HG03378 (cell line): Measurements from ENCODE around the gene HRCT1.
"Not testable (repeated sequence)": the region's sequence is repeated elsewhere in the genome, so short reads cannot be mapped to it uniquely, and the experiment has no call there.

Source experiments
- ATAC-seq: cut with Tn5 transposase; IDR thresholded peaks from one replicate; pipeline ENCODE4 v1.9.1; 2021; ENCODE audit warnings: mild to moderate bottlenecking, moderate library complexity; ENCODE audit not compliant: unreplicated experiment

The HRCT1 gene

DNA sequence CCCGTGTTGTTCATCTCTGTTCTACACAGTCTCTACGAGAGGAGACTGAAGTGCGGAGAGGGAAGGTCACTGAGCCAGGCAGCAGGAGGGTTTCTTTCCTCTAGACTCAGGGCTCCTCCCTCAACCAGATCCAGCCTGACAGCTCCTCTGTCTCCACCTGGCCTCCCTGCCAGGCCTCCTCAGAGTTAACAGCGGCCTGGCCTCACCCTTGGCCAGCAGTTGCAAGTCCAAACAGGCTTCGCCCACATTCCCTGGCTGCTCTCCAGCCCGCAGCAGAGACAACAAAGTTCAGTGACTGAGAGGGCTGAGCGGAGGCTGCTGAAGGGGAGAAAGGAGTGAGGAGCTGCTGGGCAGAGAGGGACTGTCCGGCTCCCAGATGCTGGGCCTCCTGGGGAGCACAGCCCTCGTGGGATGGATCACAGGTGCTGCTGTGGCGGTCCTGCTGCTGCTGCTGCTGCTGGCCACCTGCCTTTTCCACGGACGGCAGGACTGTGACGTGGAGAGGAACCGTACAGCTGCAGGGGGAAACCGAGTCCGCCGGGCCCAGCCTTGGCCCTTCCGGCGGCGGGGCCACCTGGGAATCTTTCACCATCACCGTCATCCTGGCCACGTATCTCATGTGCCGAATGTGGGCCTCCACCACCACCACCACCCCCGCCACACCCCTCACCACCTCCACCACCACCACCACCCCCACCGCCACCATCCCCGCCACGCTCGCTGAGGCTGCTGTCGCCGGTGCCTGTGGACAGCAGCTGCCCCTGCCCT is at the start of gene HRCT1:
Gene HRCT1, plus strand, starts transcription at position 291 of the 768 bp plus-strand sequence. Its CDS starts 86 bp downstream, at position 377.
- no peak for ATAC-seq

DNA sequence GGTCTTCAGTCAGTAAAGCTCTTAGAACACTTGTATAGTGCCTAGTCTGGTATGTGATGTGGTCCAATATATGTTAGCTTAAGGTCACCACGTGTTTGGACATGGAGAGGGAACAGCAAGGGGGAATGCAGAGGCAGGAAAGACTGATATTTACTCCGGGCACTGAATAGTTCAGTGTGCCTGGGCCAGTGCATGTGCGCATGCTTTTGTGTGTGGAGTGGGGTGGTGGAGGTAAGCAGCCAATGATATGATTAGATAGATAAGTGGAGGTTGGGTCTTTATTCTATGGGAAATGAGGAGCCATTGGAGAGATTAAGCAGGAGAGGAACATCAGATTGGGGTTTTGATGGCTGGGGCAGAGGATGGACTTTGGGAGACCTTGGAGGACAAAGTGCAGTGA is 49.8 kb upstream of the HRCT1 start:
- no peak for ATAC-seq

DNA sequence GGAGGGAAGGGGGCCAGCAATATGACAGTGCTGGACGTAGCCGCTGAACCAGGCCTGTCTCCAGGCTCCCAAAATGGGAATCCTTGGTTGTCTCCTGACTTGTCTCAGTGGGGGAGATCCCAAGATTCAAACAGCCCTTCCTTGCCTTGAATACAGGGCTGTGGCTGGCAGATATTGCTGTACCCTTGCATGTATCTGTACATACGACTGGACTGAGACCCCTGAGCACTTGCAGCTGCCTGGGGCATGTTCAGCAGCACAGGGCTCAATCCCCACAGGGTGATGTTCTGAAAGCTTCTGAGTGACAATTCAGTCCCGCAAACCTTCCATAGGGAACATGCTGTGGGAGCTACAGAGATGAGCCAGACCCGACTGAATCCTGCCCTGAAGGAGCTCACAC is 49.1 kb upstream of the HRCT1 start:
- ATAC-seq = no peak

DNA sequence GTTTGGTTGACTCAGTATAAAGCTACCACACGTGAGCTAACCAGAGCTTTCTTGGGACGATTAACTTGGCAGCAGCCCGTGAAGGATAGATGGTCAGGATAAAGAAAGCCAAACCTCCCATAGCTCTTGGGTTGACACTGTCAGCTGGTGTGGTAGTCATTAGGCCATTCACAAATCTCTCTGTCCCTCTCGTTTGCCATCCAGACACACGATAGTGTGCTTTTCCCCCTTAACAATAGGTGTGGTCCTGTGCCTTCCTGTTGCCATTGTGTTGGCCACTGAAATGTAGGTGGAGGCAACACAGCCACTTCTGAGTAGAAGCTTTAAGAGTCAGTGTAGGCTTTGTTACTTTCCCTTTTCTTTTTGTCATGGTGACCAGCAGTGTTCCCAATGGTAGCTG is 47.5 kb upstream of the HRCT1 start:
- ATAC-seq = no peak

DNA sequence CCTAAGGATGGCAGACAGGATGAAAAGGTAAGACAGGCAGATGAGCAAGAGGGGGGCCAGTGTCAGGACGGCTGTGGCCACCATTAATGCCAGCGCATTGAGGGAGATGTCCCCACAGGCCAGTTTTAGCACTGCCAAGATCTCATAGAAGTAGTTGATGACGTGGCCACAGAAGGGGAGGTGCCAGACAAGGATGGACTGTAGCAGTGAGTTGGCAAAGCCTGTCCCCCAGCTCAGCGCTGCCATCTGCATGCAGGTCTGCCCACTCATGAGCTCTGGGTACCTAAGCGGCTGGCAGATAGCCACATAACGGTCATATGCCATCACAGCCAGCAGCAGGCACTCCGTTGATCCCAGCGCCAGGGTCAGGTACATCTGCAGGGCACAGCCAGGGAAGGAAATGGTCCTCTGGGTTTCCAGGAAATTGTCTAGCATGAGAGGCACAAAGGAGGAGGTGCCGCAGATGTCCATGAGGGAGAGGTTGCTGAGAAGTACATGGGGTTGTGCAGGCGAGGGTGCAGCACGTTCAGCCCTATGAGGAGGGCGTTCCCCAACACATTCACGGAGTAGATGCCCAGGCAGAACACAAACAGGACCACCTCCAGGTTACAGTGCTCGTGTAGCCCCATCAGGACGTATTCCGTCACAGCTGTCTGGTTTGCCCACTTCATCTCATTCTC is 46.6 kb upstream of the HRCT1 start:
- ATAC-seq = no peak

DNA sequence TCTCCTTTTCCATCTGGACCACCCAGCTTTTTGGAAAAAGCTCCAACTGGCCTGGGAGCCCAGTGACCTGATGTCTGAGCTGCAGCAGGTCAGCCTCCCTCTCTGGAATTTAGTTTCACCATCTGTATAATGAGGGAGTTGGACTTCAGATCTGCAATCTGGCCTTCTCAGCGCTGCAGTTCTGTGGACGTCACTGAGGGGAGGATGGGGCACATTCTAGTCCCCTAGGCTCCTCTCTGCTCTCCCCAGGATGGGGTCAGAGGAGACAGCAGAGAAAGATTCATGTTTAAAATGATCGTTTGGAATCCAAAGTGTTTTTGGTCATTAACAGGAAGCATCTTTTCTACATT is 46.0 kb upstream of the HRCT1 start:
- no peak for ATAC-seq

DNA sequence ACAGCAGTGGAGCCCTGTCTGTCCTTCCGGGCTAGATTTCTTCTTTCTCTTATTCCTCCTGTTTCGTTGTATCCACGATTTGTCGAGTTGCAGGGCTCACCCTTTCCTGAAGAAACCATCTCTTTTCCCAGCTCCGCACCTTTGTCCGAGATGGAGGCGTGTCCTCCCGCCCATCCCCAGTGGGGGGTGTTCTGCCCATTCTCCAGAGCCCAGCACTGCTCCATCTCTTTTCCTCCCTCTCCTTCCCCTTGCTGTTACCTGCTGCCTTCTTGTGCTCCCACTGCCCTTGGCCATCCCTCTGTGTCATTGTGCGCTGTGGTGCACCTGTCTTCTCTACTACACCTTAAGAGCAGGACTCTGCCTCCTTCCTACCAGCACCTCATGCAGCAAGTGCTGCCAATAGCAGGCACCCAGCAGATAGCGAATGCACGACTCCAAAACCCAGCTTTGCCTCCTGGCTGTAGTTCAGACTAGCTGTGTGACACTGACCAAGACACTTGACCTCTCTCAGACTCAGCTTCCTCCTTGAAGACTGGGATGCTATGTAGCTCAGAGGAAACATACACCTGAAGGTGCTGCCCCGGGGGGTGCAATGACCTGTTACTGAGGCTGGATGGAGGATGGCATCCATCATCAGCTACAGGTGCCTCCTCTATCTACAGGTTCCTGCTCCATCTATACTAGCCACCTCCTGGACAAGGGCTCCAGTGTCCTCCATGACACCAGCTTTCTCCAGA is 44.7 kb upstream of the HRCT1 start:
- ATAC-seq = no peak

DNA sequence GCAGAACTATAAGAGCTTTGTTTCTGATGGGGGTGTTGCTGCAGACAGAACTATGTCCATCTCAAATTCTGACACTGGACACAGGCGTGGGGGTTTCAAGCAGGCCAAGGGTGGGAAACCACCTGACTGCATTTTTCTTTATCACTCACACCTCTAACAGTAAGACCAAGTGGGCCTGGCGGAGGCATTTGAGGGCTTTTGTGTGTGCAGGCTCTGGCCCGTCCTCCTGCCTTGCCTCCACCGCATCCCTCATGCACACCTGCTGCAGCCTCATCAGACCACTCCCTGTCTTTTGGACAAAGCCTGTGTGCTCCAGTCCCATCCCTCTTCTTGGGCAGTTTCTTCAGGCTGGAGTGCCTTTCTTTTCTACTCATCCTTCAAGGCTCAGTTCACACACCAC is 43.7 kb upstream of the HRCT1 start:
- ATAC-seq = no peak

DNA sequence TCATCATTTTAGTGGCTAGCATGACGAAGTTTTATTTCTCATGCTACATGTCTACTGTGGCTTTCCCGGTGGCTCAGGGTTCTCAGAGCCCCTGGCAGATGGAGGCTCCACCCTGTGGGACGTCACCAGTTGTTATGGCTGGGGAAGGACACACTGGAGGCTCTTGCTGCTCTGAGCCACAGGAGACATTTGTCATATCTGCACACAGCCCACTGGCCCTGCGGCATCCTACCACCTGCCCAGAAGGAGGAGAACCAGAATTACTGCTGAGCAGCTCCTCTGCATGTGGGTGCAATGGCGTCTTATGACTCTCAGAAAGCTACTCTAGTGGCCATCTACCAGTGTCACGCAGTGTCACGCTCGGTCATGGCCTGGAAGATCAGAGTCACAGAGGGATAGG is 42.4 kb upstream of the HRCT1 start:
- ATAC-seq = no peak

DNA sequence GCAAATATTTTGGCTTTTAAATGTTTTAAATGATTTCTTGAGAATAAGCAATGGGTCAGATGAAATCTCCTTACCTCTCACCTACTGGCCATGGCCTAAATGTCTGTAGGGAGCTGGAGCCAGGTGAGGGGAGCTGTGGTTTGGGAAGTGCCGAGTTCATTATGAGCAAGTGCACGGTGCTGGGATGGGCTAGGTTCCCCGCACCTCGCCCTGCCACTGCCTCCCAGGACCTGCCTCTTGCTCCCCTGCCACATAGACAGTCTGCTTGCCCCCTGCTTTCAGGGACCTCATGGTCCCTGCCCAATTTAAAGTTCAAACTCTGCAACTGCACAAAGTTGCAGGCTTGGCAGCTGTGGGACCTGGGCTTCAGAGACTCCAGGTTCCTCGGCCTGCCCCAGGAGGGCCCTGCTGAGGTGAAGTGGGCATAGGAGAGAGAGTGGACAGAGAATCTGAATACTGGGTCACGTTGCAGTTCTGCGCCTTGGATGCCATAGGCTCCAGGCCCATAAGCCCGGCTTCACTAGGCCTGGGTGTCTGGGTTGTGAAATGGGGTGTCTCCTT is 41.2 kb upstream of the HRCT1 start:
- ATAC-seq = no peak

DNA sequence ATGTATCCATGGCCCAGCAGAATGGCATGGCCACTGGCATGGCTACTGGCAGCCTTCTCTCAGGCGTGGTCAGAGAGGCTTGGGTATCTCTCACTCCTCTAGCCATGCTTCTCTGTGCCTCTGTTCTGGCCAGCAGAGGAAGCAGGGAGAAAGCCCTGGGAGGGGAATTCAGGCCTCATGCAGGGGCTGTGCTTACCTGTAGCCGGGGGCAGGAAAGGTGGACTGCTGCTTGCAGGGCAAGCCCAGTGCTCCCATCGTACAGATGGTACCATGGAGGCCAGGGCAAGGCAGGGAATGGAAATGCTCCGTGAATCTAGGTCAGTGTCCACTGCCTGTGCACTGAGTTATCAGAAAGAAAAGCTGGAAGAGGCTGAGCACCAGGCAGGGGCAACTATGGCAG is 38.5 kb upstream of the HRCT1 start:
- no peak for ATAC-seq

DNA sequence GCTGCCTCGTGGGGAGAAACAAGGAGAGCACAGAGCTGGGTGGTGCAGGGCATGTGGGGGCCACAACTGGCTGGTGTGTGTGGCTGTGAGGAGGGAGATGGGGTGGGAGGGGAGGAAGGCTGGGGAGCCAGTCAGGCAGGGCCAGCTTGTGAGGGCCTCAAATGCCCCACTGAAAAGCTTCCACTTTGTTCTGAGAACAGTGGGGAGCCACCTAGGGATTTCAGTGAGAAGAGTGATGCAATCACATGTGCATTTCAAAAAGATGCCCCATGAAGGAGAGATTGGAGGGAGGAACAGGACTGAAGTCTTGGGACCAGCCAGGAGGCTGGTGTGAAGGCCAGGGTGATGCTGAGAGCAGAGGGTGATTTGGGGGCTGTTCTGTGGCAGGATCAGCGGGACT is 37.1 kb upstream of the HRCT1 start:
- ATAC-seq = no peak

DNA sequence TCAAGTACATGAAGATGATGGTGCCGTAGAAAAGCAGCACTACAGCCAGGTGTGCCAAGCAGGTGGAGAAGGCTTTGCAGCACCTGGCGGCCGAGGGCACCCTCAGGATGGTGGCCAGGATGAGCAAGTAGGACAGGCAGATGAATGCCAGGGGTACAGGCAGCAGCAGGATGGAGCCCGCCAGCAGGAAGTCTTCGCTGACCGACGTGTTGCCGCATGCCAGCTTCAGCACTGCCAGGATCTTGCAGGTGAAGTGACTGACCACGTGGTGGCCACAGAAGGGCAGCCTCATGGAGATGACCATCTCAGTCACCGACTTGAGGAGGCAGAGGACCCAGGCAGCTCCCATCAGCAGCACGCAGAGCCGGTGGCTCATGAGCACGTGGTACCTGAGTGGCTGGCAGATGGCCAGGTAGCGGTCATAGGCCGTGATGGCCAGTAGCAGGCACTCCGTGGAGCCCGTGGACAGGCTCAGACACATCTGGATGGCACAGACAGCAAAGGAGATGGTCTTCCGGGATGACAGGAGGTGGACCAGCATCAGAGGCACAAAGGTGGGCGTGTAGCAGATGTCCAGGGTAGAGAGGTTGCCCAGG is 36.3 kb upstream of the HRCT1 start:
- ATAC-seq = no peak

DNA sequence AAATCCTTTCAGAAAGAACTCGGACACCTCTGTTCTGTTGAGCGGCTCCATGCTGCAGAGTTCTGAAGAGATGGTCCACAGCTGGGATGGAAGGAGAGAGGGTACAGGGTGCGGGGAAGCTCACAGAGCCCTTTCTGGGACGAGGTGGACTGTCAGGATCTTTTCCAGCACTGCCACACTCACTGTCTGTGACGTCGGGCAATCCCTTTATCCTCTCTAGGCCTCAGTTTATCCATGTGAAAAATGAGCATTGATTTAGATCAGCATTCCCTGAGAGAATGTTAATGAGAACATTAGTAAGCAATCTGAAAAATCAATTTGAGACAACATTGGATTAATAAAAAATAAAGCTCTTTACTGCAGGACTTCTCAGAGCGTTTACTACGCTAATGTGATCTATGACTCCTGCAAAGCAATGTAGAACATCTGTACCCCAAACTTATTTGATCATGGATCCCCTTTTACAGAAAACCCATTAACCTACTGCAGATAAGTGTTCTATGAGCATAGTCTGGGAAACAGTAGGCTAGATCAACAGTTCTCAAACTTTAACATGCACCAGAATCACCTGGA is 35.6 kb upstream of the HRCT1 start, which contains the start of gene OR13J1:
Gene OR13J1, minus strand, starts transcription at position 51 of the 573 bp plus-strand sequence. Its CDS starts 0 bp downstream, at position 51.
- ATAC-seq = no peak

DNA sequence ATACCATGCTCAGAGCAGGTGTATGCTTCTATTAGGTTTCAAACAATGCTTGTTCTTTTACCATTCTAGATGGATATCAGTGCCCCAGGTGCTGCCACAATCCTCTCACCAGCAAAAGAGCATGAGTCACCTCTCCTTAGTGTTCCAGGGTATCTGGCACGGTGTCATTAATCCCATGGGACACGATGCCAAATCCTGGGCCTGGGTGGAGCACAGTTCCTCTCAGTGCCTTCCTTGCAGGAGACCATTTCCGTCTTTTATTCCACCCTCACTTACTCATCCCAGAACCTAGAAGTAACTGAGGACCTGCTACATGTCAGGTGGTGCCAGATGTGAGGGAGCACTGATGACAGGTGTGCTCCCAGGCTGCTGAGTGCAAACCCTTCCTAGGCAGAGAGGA is 34.5 kb upstream of the HRCT1 start:
- ATAC-seq = no peak

DNA sequence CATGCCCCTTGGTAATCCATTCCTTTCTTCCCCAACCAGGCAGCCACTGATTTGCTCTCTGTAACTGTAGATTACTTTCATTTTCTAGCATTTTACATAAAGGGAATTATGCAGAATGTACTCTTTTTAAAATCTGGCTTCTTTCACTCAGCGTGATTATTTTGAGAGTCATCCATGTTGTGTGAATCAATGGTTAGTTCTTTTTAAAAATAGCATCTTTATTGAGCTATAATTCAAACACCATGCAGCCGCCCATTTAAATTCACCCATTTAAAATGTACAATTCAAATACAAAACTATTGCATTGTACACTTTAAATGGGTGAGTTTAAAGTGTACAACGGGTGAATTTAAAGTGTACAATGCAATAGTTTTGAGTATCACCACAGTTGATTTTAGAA is 33.5 kb upstream of the HRCT1 start:
- ATAC-seq = no peak

DNA sequence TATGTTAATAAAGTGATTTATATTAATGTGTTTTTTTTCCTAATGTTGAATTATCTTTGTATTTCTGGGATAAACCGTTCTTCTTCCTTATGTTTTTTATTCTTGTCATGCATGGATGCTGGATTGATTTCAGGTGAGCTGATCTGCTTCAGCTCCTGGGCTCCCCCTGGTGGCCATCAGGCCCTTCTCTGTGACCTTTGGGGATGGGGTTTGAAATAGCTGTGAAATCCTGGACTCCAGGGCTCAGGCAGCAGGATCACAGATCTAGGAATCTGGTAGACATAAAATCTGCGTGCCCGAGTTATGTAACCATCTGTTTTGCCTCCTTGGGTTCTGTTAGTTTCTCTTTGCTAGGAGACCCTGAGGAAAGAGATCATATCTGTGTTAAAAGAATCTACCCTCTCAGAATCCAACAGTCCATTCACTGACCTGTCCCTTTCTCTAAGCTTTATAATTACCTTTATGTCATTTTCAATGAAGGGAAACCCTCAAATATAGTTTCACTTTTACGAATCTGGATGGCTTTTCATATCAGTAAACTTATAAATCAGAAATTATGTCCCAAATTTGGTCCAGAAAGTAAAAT is 23.6 kb upstream of the HRCT1 start:
- no peak for ATAC-seq

DNA sequence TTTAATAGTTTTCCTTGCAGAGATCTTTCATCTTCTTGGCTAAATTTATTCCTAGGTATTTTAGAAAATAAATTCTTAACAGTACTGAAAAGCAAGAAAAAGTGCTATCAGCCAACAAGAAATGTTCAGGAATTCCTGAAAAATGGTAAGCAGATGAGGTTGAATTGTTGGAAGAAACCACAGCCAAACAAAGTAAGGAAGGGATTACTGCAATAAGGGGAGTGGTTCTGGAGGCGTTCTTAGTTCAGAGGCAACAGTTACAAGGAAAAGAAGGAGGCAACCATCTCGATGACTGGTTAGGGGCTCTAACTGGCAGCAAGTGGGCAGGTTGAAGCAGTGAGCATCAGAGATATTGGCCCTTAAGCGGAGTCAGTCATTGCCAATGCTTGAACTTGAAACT is 23.0 kb upstream of the HRCT1 start:
- no peak for ATAC-seq

DNA sequence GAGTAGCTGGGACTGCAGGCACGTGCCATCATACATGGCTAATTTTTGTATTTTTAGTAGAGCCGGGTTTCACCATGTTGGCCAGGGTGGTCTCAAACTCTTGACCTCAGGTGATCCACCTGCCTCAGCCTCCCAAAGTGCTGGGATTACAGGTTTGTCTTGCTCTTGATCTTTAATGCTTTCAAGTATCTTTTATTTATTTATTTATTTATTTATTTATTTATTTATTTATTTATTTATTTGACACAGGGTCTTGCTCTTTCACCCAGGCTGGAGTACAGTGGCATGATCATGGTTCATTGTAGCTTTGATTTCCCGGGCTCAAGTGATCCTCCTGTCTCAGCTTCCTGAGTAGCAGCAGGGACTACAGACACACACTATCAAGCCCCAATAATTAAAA is 21.1 kb upstream of the HRCT1 start:
- ATAC-seq = not testable (repeated sequence)

DNA sequence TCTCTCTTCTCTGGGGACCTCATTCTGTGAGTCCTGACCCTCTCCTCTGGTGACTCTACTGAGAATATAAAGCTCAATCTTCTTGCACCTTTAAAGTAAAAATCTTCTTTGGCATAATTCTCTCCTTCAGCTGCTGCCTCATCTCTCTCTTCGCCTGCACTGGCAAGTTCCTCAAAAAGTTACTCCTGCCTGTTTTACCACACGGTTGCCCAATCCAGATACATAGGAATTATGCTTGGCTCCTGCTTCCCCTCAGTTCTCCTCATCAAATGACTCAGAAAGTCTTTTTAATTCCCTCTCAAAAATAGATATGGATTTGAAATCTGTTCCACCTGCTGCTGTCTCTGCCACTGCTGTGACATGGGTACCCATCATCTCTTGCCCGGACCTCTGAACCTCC is 14.4 kb upstream of the HRCT1 start:
- no peak for ATAC-seq
